HepG2 (cell line): Measurements from ENCODE around the gene KRCC1.

ENCODE experiments used
- ATF3 ChIP-seq: sonication (generic); formaldehyde crosslinking; IDR thresholded peaks from 2 replicates; pipeline ENCODE4 v1.4.0; 2020; ENCODE audit warnings: missing genetic modification reagents
- CREM ChIP-seq, 2 experiments: sonication (generic) in 1 of 2; formaldehyde crosslinking in 1 of 2; IDR thresholded peaks; 2 replicates each; pipeline versions ENCODE4 v1.4.0 to v1.6.1; 2016 to 2020; ENCODE audit warnings: antibody characterized with exemption in 1 of 2, mild to moderate bottlenecking in 1 of 2, missing genetic modification reagents in 1 of 2
- CTCF ChIP-seq: sonication (generic); formaldehyde crosslinking; IDR thresholded peaks from 2 replicates; pipeline ENCODE4 v1.5.0; 2020; ENCODE audit warnings: mild to moderate bottlenecking, missing genetic modification reagents, moderate library complexity
- FOXK2 ChIP-seq: fragments of 450-650 bp; IDR thresholded peaks from 2 replicates; pipeline ENCODE4 v1.6.1; 2016
- GTF2F1 ChIP-seq: fragments of 150-350 bp; IDR thresholded peaks from 2 replicates; pipeline ENCODE4 v1.6.1; 2014; ENCODE audit warnings: low read length
- POLR2A ChIP-seq, 2 experiments: IDR thresholded peaks; 2 replicates each; pipeline ENCODE4 v1.6.1; 2011; ENCODE audit warnings: low read depth in 2 of 2, low read length in 2 of 2, mild to moderate bottlenecking in 1 of 2, moderate library complexity in 1 of 2; ENCODE audit not compliant: insufficient read depth in 1 of 2
- SETDB1 ChIP-seq: sonication (generic); formaldehyde crosslinking; IDR thresholded peaks from 2 replicates; pipeline ENCODE4 v1.5.1; 2020; ENCODE audit warnings: missing genetic modification reagents, mild to moderate bottlenecking, borderline replicate concordance
- ZKSCAN8 ChIP-seq: IDR thresholded peaks from 2 replicates; pipeline ENCODE4 v1.6.1; 2016; ENCODE audit warnings: borderline replicate concordance, missing genetic modification reagents, missing compliant biosample characterization
- ZNF207 ChIP-seq: fragments of 450-650 bp; IDR thresholded peaks from 2 replicates; pipeline ENCODE4 v1.6.1; 2016; ENCODE audit warnings: antibody characterized with exemption, borderline replicate concordance
- ZNF275 ChIP-seq: sonication (generic); formaldehyde crosslinking; IDR thresholded peaks from 2 replicates; pipeline ENCODE4 v1.8.0; 2022; ENCODE audit warnings: missing genetic modification reagents, mild to moderate bottlenecking, inconsistent platforms, borderline replicate concordance
- ZNF350 ChIP-seq: sonication (generic); formaldehyde crosslinking; IDR thresholded peaks from 2 replicates; pipeline ENCODE4 v1.4.0; 2020; ENCODE audit warnings: mild to moderate bottlenecking, low read depth, missing genetic modification reagents, borderline replicate concordance
- TF ChIP-seq, protein P1 (sequence below): sonication (generic); formaldehyde crosslinking; IDR thresholded peaks from 2 replicates; pipeline ENCODE4 v1.4.0; 2020; ENCODE audit warnings: missing genetic modification reagents

DNA sequence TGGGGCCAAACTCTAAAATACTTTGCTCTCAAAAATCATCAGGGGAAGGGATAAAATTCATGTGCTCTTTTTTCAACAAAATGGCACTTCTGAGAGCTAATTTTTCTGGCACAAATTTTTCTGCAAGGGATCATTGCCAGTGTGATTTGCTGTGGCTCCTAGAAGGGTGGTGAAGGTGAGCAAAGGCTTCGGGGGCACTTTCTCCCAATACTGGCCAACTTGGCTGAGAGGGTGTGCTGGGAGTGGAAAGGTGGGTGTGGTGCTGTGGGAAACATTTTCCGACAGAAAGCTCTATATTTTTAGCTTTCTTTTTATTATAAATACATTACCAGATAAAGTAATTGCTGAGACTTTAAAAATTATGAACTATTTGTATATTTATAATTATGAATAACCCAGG lies 12.5 kb upstream of the KRCC1 start:
- TF ChIP-seq SETDB1 (no peak), CTCF (CRISPR knock-in tag) (no peak), FOXK2 (no peak), ZNF350 (CRISPR knock-in tag) (no peak), ATF3 (CRISPR knock-in tag) (no peak), ZNF275 (CRISPR knock-in tag) (no peak), CREM (IDR thresholded peaks at IDR 0.05) (no peak), CREM (CRISPR knock-in tag; IDR thresholded peaks at IDR 0.05) (no peak), ZKSCAN8 (CRISPR knock-in tag) (no peak), ZNF207 (no peak), GTF2F1 (no peak), POLR2A (IDR thresholded peaks at IDR 0.05; ENCODE audit: insufficient read depth in 1 of 2, low read depth in 2 of 2, low read length in 2 of 2) (no peak)
- TF ChIP-seq, protein P1, sequence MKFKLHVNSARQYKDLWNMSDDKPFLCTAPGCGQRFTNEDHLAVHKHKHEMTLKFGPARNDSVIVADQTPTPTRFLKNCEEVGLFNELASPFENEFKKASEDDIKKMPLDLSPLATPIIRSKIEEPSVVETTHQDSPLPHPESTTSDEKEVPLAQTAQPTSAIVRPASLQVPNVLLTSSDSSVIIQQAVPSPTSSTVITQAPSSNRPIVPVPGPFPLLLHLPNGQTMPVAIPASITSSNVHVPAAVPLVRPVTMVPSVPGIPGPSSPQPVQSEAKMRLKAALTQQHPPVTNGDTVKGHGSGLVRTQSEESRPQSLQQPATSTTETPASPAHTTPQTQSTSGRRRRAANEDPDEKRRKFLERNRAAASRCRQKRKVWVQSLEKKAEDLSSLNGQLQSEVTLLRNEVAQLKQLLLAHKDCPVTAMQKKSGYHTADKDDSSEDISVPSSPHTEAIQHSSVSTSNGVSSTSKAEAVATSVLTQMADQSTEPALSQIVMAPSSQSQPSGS (CRISPR knock-in tag): no peak
